K562 (cell line): ENCODE data around the gene SLC1A7. TPM values are rescaled to one million over a fixed set of nuclear protein-coding genes. Genes with fewer than 3 reads are reported as not detected.
A peak's percentile ranks its signal among the peaks of the same experiment; 100 is the strongest.

Experiments used
- ATAC-seq: fragments of 200-7000 bp; cut with Tn5 transposase; 3 replicates; pipeline ENCODE4 v1.9.1; 2020; ENCODE audit warnings: moderate library complexity
- BruUV-seq: library from RNA; stranded (reverse); fragments of 400-500 nt; replicated peaks from 2 replicates; lab custom pipeline; 2021; lab: Mats Ljungman, UMichigan
- CTCF ChIA-PET: fragments of 300-600 bp; formaldehyde crosslinking; extraction: SDS; loops from one replicate; lab custom pipeline; 2021; ENCODE audit warnings: low intra/inter-chr PET ratio; lab: Yijun Ruan, JAX
- POLR2A ChIA-PET: fragments of 300-600, 350-650 bp; sonication (Branson Sonifier 250); formaldehyde crosslinking; extraction: SDS; loops from one replicate; lab custom pipeline; 2021; ENCODE audit warnings: antibody characterized with exemption, inconsistent platforms; lab: Yijun Ruan, JAX
- DNase-seq, 4 experiments: peaks; one replicate each; pipeline versions ENCODE4 v3.0.0 to v3.0.0-alpha.2; 2011 to 2018; ENCODE audit warnings: low spot score in 3 of 4, mixed read lengths in 3 of 4; ENCODE audit errors: extremely low read depth in 1 of 4
- FAIRE-seq: peaks from 2 replicates; lab custom pipeline; 2011; peaks lifted over from hg19 to GRCh38; lab: Jason Lieb, UNC
- H2AFZ ChIP-seq: 2 replicates; pipeline ENCODE4 v1.6.0; 2011; ENCODE audit warnings: low read depth, low read length, control low read depth, inconsistent platforms
- H3K27ac ChIP-seq: fragments of 200-600 bp; 3 replicates; pipeline ENCODE4 v1.8.0; 2011; ENCODE audit warnings: low read depth, mild to moderate bottlenecking, control low read depth, inconsistent platforms, low read length, moderate library complexity, mixed read lengths; ENCODE audit errors: extremely low read depth
- H3K27me3 ChIP-seq, 2 experiments: fragments of 300-600 bp in 1 of 2; 2 replicates in 1 of 2; 3 replicates in 1 of 2; pipeline versions ENCODE4 v1.6.0 to v1.8.0; 2011; ENCODE audit warnings: inconsistent platforms in 2 of 2, low read length in 2 of 2, mild to moderate bottlenecking in 1 of 2, mixed read lengths in 1 of 2, moderate library complexity in 1 of 2; ENCODE audit not compliant: control insufficient read depth in 2 of 2, insufficient read depth in 2 of 2
- H3K36me3 ChIP-seq: fragments of 300-600 bp; 3 replicates; pipeline ENCODE4 v1.8.0; 2011; ENCODE audit warnings: mild to moderate bottlenecking, low read length, inconsistent platforms; ENCODE audit not compliant: control insufficient read depth, insufficient read depth
- H3K4me1 ChIP-seq, 2 experiments: fragments of 200-600 bp in 1 of 2; replicated peaks in 1 of 2; 2 replicates in 1 of 2; 3 replicates in 1 of 2; pipeline versions ENCODE4 v1.5.1 to v1.8.0; 2011; ENCODE audit warnings: inconsistent platforms in 2 of 2, low read length in 2 of 2, mild to moderate bottlenecking in 1 of 2, mixed read lengths in 1 of 2, moderate library complexity in 1 of 2; ENCODE audit not compliant: control insufficient read depth in 2 of 2, insufficient read depth in 2 of 2
- H3K4me2 ChIP-seq: 2 replicates; pipeline ENCODE4 v1.6.1; 2011; ENCODE audit warnings: low read length, control low read depth, inconsistent platforms, mixed read lengths; ENCODE audit not compliant: insufficient read depth
- H3K4me3 ChIP-seq: fragments of 200-600 bp; sonication (generic), shearing (Covaris generic); 2 replicates; pipeline ENCODE4 v1.5.1; 2016; ENCODE audit warnings: control low read depth, inconsistent platforms
- H3K79me2 ChIP-seq: fragments of 200-600 bp; 3 replicates; pipeline ENCODE4 v1.8.0; 2011; ENCODE audit warnings: low read length, inconsistent platforms; ENCODE audit not compliant: control insufficient read depth, insufficient read depth
- H3K9ac ChIP-seq, 2 experiments: 2 replicates each; pipeline versions ENCODE4 v1.6.0 to v1.6.1; 2011; ENCODE audit warnings: low read depth in 2 of 2, low read length in 2 of 2, control low read depth in 1 of 2, inconsistent platforms in 1 of 2, mild to moderate bottlenecking in 1 of 2, mixed read lengths in 1 of 2; ENCODE audit not compliant: insufficient read depth in 1 of 2
- H3K9me1 ChIP-seq: one replicate; pipeline ENCODE4 v1.6.0; 2011; ENCODE audit warnings: inconsistent platforms, mild to moderate bottlenecking, low read length, moderate library complexity; ENCODE audit not compliant: control insufficient read depth, insufficient read depth
- H3K9me3 ChIP-seq: replicated peaks from 2 replicates; pipeline ENCODE4 v1.5.1; 2011; ENCODE audit warnings: low read depth, low read length, inconsistent platforms; ENCODE audit not compliant: control insufficient read depth, insufficient read depth
- H4K20me1 ChIP-seq: replicated peaks from 2 replicates; pipeline ENCODE4 v1.6.1; 2011; ENCODE audit warnings: low read length, inconsistent platforms, mixed read lengths; ENCODE audit not compliant: control insufficient read depth, insufficient read depth
- BCOR ChIP-seq: fragments of 450-650 bp; IDR thresholded peaks from 2 replicates; pipeline ENCODE4 v1.6.1; 2016
- FOXA1 ChIP-seq: fragments of 450-650 bp; IDR thresholded peaks from 2 replicates; pipeline ENCODE4 v1.6.1; 2016; ENCODE audit warnings: mild to moderate bottlenecking, borderline replicate concordance
- MEIS2 ChIP-seq: fragments of 450-650 bp; IDR thresholded peaks from 2 replicates; pipeline ENCODE4 v1.6.1; 2014; ENCODE audit warnings: mild to moderate bottlenecking; ENCODE audit not compliant: partially characterized antibody
- ZC3H4 ChIP-seq: sonication (generic); formaldehyde crosslinking; IDR thresholded peaks from 2 replicates; pipeline ENCODE4 v1.9.0; 2021; ENCODE audit warnings: missing genetic modification reagents, borderline replicate concordance
- ZC3H8 ChIP-seq: fragments of 450-650 bp; IDR thresholded peaks from 2 replicates; pipeline ENCODE4 v1.6.1; 2017
- ZFP36 ChIP-seq: fragments of 150-350 bp; IDR thresholded peaks from 2 replicates; pipeline ENCODE4 v1.6.1; 2018; ENCODE audit warnings: low read length, low read depth; ENCODE audit not compliant: partially characterized antibody
- ZKSCAN1 ChIP-seq: fragments of 150-350 bp; IDR thresholded peaks from 2 replicates; pipeline ENCODE4 v1.6.1; 2016; ENCODE audit warnings: low read depth, low read length
- ZNF398 ChIP-seq: fragments of 250-450 bp; sonication (Bioruptor Pico); IDR thresholded peaks from 2 replicates; pipeline ENCODE4 v1.8.0; 2021; ENCODE audit warnings: moderate library complexity, mild to moderate bottlenecking, inconsistent platforms
- WGBS: fragments of 100-300 bp; shearing (Covaris generic); methylation state at CpG from one replicate; pipeline ENCODE4 v1.1.6; 2016; ENCODE audit warnings: low coverage, mixed read lengths; ENCODE audit not compliant: insufficient coverage; ENCODE audit errors: missing lambda C conversion rate; 5-methylcytosine and 5-hydroxymethylcytosine counted together
- in situ Hi-C: fragments of 300-500 bp; cut with MboI; formaldehyde crosslinking; loops from 4 replicates; pipeline ENCODE4 v1.15.0; 2018; ENCODE audit warnings: inconsistent platforms, mixed read lengths
- intact Hi-C: fragments of 100-400 bp; cut with micrococcal nuclease; formaldehyde crosslinking; loops from 2 replicates; pipeline ENCODE4 v1.14.2; 2022
- polyA plus RNA-seq, 8 experiments: library from polyadenylated mRNA; depleted of rRNA in 4 of 8; stranded (reverse) in 5 of 8; unstranded in 3 of 8; fragments of >200 nt; fragmentation: Nextera tagmentation in 2 of 8; fragmentation: Illumina TruSeq in 1 of 8; extraction: Ambion mirVana in 2 of 8; extraction: Trizol in 1 of 8; gene quantifications; 2 replicates each; pipeline versions ENCODE4 v1.2.1 to v1.2.3, GENCODE V29; 2011 to 2014; ENCODE audit warnings: inconsistent platforms in 1 of 8, missing spikeins in 1 of 8
- total RNA-seq, 7 experiments: library from RNA; depleted of rRNA in 6 of 7; stranded (reverse); fragments of >200 nt in 6 of 7; fragmentation: Illumina TruSeq in 2 of 7; extraction: Trizol in 2 of 7; gene quantifications; 2 replicates each; pipeline versions ENCODE4 v1.2.1 to v1.2.3, GENCODE V29; 2011 to 2021; ENCODE audit warnings: low replicate concordance in 1 of 7

SLC1A7 gene
- total and polyA plus RNA-seq, 9 of the 15 experiments (the other 6 are each of a cell fraction or from before 2014, with no cell fraction given) = 0.07 TPM; not detected in 8

DNA sequence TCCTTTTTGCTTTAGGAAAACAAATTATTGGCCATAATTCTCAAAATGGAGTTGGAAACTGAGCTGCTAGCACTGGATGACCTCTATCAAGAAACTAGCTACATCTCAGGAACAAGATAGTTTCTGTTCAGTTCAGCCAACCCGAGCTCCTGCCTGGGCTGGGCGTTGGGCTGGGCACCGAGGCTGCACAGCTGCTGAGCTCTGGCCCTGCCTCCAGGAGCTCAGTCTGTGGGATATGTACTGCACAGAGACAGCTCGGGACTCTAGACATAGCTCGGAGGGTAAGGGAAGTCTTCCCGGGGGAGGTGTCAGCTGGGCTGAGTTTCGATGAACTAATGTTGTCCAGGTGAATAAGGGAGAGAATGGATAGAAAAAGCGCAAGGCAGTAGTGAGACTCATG lies 24.5 kb upstream of the SLC1A7 start:
- H3K79me2 ChIP-seq = no peaks in the 10 kb centered on the region
- FAIRE-seq (no peak), ATAC-seq (peak; percentile 46), DNase-seq (no peak)
- ChIA-PET POLR2A (interaction anchor here (0.6 to 5.3 kb wide), 7 partner anchors 10 to 525 kb away, joined by 3 to 19 read pairs (median 3); no protein-coding TSS in a partner anchor), CTCF (no interaction called here)
- no peak overlapping the region for H2AFZ ChIP-seq
- WGBS = 14% methylated on average over 8 of the region's 8 CpGs
- no peak overlapping the region for H3K4me3 ChIP-seq
- BruUV-seq = no TSS peak
- H3K27me3 ChIP-seq = peaks cover 14 to 22% of the 10 kb centered on the region in 2 experiments; a peak in 4 of 5 replicates
- H3K27ac ChIP-seq = no peak overlapping the region
- H3K9ac ChIP-seq = peak overlapping the region in 1 of 2 experiments; percentile 30; a peak in 1 of 4 replicates
- TF ChIP-seq ZFP36 (peak; percentile 6), BCOR (no peak), FOXA1 (no peak)
- H4K20me1 ChIP-seq = no peaks in the 10 kb centered on the region
- intact Hi-C loops = no loop called here
- no peak overlapping the region; the same call in 1 of the 2 replicates for H3K4me2 ChIP-seq
- no peaks in the 10 kb centered on the region for H3K9me1 ChIP-seq
- no peaks in the 10 kb centered on the region for H3K9me3 ChIP-seq
- peaks cover 6 to 9% of the 10 kb centered on the region in 2 experiments; a peak in 4 of 5 replicates for H3K4me1 ChIP-seq
- H3K36me3 ChIP-seq = no peaks in the 10 kb centered on the region
- in situ Hi-C loops = no loop called here

- Histone ChIP-seq H3K4me1 (peaks cover 6 to 9% of the 10 kb centered on the region in 2 experiments; a peak in 4 of 5 replicates), H3K9ac (no peak overlapping the region), H3K79me2 (no peaks in the 10 kb centered on the region), H3K36me3 (no peaks in the 10 kb centered on the region), H3K9me3 (no peaks in the 10 kb centered on the region), H3K4me2 (no peak overlapping the region), H2AFZ (no peak overlapping the region), H3K9me1 (no peaks in the 10 kb centered on the region), H4K20me1 (no peaks in the 10 kb centered on the region), H3K27ac (no peak overlapping the region)
- ATAC-seq = no peak
- ChIA-PET POLR2A (interaction anchor here (0.6 to 5.3 kb wide), 7 partner anchors 9 to 801 kb away, joined by 3 to 19 read pairs (median 3); no protein-coding TSS in a partner anchor), CTCF (no interaction called here)
- WGBS = 8% methylated on average over 6 of the region's 6 CpGs
- no TSS peak for BruUV-seq
- intact Hi-C loops = no loop called here
- no peak for DNase-seq
- in situ Hi-C loops = no loop called here
- TF ChIP-seq ZC3H4 (CRISPR knock-in tag) (no peak), ZC3H8 (no peak), MEIS2 (no peak), ZNF398 (CRISPR knock-in tag) (no peak), ZKSCAN1 (peak; percentile 84)
- TF ChIP-seq, all 486 proteins: peak for 1
- no peak for FAIRE-seq
- peaks cover 14 to 18% of the 10 kb centered on the region in 2 experiments; a peak in 4 of 5 replicates for H3K27me3 ChIP-seq
- H3K4me3 ChIP-seq = no peak overlapping the region
Measured at GRCh38 chr1:53166366-53166765, 23.9 kb upstream of the SLC1A7 start.
